ENCODE measurements around the gene SREBF1.
"Not testable (repeated sequence)": the region's sequence is repeated elsewhere in the genome, so short reads cannot be mapped to it uniquely, and the experiment has no call there.

SREBF1 gene

DNA sequence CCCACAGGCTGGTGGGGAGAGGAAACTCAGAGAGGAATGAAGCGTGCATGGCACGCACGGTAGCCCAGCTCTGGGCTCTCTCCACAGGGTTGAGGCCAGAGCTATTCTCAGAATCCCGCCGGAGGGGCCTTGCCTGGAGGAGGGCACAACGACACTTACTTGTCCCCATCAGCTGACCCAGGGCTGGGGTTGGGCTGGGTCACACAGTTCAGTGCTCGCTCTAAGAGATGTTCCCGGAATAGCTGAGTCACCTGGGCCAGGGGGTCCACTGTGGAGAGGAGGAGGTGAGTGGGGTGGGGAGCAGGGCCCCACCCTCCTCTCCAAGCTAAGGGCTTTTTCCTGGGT is 21.8 kb downstream of the SREBF1 start:
- H3K27ac Mint-ChIP-seq, result no peak overlapping the region
- peaks cover 24% of the 10 kb centered on the region for H3K4me1 Mint-ChIP-seq
- peaks cover 2% of the 10 kb centered on the region for H3K36me3 Mint-ChIP-seq
- no peaks in the 10 kb centered on the region for H3K27me3 Mint-ChIP-seq
- H3K4me3 Mint-ChIP-seq, result no peak overlapping the region
- H3K9me3 Mint-ChIP-seq, result no peaks in the 10 kb centered on the region

DNA sequence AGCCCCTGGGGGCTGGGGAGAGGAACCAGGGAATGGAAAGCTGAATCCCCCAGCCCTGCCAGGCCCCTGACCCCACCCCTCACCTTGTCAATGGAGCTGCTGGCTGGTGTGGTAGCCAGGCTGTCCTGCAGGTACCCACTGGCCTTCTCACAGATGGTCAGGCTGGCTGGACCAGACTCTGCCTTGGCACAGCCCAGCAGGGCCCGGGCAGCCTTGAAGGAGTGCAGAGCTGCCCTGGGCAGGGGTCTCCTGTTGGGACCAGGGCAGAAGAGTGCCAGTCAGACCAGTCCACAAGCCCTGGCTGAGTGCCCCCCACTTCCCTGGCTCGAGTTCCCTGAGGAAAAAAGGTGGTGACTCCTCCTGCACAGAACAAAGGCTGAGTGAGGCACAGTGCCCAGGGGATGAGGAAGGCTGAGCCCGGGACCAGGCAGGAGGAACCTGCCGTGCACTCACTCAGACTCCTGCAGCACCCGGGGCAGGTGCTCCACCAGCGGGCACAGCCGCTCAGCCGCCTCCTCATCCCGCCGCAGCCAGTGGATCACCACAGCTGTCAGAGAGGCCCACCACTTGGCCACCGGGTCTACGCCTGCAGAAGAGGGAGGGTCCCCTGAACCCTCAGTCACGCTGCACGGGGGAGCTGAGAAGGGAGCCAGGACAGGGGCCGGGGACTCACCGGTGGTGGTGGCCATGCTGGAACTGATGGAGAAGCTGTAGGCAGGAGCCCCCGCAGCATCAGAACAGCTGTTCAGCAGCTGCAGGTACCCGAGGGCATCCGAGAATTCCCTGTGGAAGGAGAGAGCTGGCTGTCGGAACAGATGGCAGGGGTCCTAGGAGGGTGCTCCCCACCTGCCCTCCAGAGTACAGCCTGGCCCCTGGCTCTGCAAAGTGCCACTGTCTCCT is 22.4 kb downstream of the SREBF1 start:
- Mint-ChIP-seq H3K9me3 (no peaks in the 10 kb centered on the region), H3K4me1 (peaks cover 17% of the 10 kb centered on the region), H3K36me3 (peaks cover 2% of the 10 kb centered on the region), H3K27me3 (no peaks in the 10 kb centered on the region), H3K27ac (no peak overlapping the region), H3K4me3 (no peak overlapping the region)

DNA sequence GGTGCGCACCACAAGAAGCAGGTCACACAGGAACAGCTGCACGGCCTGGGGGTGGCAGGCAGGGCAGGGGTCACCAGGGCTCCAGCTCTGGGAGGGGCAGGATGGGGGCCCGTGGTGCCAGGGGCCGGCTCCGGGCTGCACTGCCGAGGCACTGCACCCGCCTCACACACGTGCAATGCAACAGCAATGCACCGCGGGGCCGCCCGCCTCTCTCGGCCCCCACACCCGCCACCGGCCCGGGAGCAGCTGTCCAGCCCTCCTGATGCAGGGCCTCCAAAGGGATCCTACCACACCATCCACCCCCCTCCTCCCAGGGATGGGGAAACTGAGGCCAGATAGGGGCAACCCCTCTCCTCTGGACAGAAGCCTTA is 23.1 kb downstream of the SREBF1 start:
- H3K9me3 Mint-ChIP-seq, result no peaks in the 10 kb centered on the region
- H3K4me3 Mint-ChIP-seq, result no peak overlapping the region
- H3K36me3 Mint-ChIP-seq, result peaks cover 1% of the 10 kb centered on the region
- H3K4me1 Mint-ChIP-seq, result peaks cover 13% of the 10 kb centered on the region
- no peaks in the 10 kb centered on the region for H3K27me3 Mint-ChIP-seq
- H3K27ac Mint-ChIP-seq, result no peak overlapping the region

DNA sequence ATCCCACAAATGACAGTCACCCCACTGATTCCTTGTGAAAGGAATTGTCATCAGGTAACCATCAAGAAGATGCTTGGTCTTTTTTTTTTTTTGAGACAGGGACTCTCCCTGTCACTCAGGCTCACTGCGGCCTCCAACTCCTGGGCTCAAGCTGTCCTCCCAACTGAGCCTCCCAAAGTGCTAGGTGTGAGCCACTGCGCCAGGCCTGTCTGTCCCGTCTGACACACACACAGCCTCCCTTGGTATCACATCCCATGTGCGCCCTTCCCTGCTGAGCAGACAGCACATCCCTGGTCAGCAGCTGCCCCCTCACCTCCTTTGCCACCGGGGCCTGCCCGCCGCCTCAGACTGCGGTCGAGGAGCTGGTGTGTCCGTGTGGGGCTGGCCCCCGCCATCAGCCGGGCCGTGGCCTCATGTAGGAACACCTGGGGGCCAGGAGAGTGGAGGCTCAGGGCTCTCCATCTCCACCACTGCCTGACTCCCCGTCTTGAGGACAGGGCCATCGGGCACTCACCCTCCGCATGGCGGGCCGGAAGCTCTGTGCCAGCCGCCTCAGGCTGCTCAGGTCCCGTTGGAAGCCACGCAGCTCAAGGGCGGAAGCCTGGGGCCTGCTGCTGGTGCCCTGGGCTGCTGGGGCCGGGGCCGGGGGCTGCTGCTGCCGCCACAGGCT is 23.6 kb downstream of the SREBF1 start:
- no peaks in the 10 kb centered on the region for H3K9me3 Mint-ChIP-seq
- H3K36me3 Mint-ChIP-seq, result peaks cover 2% of the 10 kb centered on the region
- no peak overlapping the region for H3K4me3 Mint-ChIP-seq
- no peaks in the 10 kb centered on the region for H3K27me3 Mint-ChIP-seq
- peaks cover 11% of the 10 kb centered on the region for H3K4me1 Mint-ChIP-seq
- peak overlapping the region; percentile 17 for H3K27ac Mint-ChIP-seq

DNA sequence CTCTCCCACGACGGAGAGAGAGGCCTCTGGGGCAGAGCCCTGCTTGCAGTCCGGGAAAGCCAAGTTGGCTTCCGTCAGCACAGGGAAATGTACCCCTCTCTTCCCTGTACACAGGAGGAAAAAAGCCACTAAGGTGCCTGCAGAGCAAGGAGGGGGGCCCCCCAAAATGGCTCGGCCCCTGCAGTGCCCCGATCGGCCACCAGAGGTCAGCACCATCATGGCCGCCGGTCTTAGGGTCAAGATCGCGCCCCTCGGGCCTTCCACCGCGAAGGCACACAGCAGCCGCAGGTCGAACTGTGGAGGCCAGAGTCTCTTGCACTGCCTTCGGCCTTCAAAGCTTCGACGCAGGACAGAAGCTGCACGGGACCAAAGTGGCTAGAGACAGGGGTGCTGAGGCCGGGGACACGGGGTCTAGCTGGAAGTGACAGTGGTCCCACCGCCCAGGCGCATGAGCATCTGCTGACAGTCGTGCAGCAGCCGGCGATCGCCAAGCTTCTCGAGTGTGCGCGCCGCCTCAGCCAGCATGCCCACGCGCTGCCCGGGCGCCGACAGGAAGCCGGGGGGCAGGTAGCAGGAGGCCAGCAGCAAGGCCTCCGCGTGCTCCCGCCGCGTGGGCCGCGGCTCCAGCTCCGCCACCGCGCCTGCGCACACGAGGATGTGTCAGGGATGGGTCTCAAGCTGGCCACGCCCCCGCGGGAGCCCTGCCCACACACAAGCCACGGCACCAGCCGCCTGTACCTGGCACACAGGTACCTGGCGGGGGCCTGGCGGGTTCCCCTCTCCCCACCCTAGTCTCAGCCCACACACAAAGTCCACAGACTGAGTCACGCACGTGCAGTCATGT is 24.4 kb downstream of the SREBF1 start:
- H3K27me3 Mint-ChIP-seq, result no peaks in the 10 kb centered on the region

DNA sequence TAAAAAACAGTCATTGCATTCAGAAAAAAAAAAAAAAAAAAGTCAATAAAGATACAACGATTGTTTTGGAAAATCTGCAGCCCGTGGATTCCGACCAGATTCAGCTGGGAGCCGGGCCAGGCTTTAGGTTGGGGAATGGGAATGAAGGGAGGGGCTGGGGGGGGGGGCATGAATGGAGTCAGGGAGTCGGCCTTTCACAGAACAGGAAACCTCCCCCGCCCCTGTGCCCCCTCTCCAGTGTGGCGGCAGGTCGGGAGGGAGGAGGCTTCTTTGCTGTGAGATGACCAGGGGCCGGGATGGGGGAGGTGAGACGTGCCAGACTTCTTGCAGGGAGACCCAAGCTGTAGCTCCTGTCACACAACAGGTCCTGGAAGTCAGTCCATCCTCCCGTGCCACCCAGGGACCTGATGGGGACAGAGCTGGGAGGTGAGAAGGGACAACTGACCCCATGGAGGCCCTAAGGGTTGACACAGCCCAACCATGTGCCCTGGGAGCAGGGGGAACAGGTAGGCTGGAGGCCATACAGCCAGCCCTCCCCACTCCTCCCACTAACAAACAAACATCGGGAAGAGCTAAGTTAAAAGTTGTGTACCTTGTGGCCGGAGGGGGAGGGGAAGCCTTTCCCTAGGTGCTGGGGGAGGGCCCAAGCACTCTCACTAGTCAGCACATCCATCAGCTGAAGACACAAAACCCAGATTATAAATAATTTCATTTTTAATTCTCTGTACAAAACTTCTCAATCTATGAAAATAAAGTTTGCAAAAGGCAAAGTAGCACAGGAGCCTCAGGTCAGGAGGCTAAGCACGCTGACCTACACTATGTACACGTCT is 25.2 kb downstream of the SREBF1 start:
- peak overlapping the region; percentile 46 for H3K27ac Mint-ChIP-seq
- H3K4me3 Mint-ChIP-seq, result no peak overlapping the region
- H3K27me3 Mint-ChIP-seq, result no peaks in the 10 kb centered on the region
- H3K9me3 Mint-ChIP-seq, result no peaks in the 10 kb centered on the region
- H3K4me1 Mint-ChIP-seq, result peaks cover 11% of the 10 kb centered on the region
- peaks cover 2% of the 10 kb centered on the region for H3K36me3 Mint-ChIP-seq

More for the DNA sequence above, 24.4 kb downstream of the SREBF1 start:
- Mint-ChIP-seq H3K27ac (no peak overlapping the region), H3K4me1 (peaks cover 11% of the 10 kb centered on the region), H3K9me3 (no peaks in the 10 kb centered on the region), H3K36me3 (peaks cover 2% of the 10 kb centered on the region), H3K4me3 (no peak overlapping the region)

DNA sequence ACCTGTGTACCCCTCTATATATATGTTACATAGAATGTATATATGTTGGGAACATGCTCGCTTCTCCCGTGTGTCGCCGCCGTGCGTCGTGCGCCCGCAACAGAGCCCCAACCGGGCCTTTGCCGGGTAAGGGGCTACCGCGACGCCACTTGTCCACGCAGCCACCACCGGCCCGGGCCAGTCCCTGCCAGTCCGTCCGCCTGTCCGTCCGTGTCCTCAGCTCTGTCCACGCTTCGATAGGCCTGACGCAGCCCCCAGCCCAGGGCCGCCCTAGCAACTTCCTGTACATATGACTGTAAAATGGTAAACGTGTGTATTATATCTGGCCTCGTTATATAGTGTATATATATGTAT is 25.9 kb downstream of the SREBF1 start:
- Mint-ChIP-seq H3K27ac (no peak overlapping the region), H3K4me1 (peaks cover 11% of the 10 kb centered on the region), H3K9me3 (no peaks in the 10 kb centered on the region), H3K4me3 (no peak overlapping the region), H3K36me3 (peaks cover 2% of the 10 kb centered on the region), H3K27me3 (no peaks in the 10 kb centered on the region)

DNA sequence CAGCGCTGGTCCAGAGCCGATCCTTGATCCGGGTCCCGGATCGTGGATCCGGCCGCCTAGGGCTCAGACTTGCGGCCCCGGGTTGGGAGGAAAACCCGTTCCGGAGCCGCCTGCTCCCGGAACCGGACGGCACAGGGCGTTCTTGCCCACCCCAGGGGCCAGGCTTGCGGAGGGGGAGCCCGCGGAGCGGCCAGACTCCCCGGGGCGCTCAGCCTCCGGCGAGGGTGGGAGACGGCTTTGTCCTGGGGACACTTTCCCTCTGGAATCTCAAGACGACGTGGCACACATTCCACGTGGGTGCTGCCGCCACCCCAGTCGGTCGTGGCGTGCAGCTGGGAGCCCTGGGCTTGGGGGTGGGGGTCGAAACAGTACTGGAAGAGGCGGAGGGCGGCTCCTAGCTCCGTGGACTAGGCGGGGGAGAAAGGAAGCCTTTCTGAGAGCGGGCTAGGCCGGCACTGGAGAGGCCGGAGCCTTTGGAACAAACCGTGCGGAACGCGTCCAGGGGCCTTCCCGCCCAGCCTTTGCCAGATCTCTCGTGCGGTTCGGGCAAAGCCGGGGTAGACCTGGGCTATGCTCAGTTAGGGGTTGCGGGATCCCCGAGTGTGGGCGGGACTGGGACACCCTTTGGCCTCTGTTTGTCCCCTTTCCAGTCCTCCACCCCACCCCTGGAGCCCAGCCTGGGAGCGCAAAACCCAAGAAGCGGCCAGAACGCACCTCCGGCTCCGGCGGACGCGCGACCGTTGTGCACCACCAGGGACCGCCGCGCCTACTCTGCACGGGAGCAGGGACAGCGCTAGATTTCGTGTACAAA is 26.5 kb downstream of the SREBF1 start:
- no peak overlapping the region for H3K4me3 Mint-ChIP-seq
- H3K36me3 Mint-ChIP-seq, result peaks cover 2% of the 10 kb centered on the region
- H3K27me3 Mint-ChIP-seq, result no peaks in the 10 kb centered on the region
- no peak overlapping the region for H3K27ac Mint-ChIP-seq
- H3K9me3 Mint-ChIP-seq, result no peaks in the 10 kb centered on the region
- H3K4me1 Mint-ChIP-seq, result peaks cover 11% of the 10 kb centered on the region

DNA sequence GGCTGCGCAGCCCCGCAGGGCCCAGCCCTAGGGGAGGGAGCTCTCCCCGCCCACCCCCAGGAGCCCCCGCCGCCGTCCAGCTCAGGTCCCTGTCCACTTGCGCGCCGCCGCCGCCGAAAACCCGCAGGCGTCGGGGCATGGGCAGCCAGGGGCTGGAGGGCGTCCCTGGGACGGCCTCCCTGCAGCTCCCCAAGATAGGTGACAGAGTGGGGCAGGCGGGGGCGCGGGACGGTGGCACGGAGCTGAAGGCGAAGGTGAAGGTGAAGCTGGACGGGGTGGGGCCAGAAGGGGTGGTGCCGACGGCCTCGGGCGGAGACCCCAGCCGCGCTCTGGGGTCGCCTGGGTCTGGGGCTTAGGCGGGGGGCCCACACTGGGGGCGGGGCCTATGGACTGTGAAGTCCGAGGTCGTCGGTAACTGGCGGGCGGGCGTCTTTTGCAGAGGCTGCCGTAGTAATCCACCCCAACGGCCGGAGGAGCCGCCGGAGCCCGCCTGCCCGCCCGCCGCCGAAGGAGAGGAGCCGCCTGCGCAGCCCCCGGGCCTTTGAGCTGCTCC is 27.2 kb downstream of the SREBF1 start:
- Mint-ChIP-seq H3K36me3 (peaks cover 2% of the 10 kb centered on the region), H3K27ac (no peak overlapping the region), H3K4me3 (no peak overlapping the region), H3K9me3 (no peaks in the 10 kb centered on the region), H3K4me1 (peaks cover 11% of the 10 kb centered on the region), H3K27me3 (no peaks in the 10 kb centered on the region)

DNA sequence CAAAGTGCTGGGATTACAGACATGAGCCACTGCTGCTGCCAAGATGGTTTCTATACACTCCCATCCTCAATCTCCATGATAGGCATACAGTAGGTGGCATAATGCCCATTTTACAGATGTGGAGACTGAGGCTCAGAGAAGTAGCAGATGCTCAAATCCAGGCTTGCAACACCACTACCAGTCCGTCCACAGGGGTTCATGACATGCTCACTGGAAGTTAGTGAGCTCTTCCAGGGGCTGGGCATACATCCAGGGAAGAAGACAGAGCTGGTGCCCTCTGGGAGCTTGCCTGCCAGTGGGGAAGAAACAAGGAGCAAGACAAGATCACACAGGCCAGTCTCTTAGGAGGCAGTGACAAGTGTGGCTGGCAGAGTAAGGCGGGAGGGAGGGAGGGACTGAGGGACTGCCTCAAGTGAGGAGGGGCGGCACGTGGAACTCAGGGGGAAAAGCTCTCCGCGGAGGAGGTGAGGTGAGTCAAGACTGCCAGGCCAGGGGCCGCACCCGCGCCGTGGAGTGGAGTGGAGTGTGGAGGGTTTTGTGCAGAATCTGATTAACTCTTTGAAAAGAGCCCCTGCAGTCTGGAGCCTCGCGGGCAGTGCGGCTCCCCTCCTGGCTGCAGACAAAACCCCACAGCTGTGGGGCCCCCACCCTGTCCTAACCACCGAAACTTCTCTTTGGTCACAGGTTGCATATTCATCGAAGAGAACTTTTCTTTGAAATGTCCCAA is 27.9 kb downstream of the SREBF1 start:
- Mint-ChIP-seq H3K4me1 (peaks cover 11% of the 10 kb centered on the region), H3K4me3 (no peak overlapping the region), H3K27me3 (no peaks in the 10 kb centered on the region), H3K9me3 (no peaks in the 10 kb centered on the region), H3K27ac (peak overlapping the region; percentile 46), H3K36me3 (peaks cover 4% of the 10 kb centered on the region)

DNA sequence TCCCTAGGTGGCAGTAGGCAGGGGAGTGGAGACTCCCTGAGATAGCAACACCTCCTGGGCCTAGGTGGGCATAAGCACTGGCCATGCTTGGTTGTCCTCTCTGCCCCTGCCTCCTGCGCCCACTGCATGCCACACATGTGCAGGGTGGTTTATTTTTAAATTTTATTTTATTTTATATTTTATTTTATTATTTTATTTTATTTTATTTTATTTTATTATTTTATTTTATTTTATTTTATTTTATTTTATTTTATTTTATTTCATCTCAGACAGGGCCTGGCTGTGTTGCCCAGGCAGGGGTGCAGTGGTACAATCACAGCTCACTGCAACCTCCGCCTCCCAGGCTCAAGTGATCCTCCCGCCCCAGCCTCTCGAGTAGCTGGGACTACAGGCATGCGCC is 28.6 kb downstream of the SREBF1 start:
- H3K27me3 Mint-ChIP-seq, H3K36me3 Mint-ChIP-seq, H3K4me3 Mint-ChIP-seq, H3K27ac Mint-ChIP-seq, H3K9me3 Mint-ChIP-seq: not testable (repeated sequence)
- H3K4me1 Mint-ChIP-seq, result peaks cover 11% of the 10 kb centered on the region

DNA sequence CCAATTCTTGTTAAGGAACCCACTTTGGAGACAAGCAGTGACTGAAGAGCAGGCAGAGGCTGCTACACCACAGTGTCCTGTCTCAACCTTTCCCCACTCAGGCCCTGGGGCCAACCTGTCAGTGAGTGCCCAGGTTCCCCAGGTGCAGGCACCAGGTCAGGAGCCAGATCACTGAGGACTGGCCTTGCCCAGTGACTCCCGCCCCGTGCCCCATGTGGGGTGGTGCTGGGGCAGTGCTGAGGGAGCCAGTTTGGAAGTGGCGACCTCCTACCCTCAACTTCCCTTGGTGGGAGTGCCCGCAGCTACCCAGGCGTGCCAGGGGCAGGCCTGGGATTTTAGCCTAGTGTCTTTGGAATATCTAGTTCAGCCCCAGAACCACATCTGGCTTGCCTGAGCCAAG is 29.3 kb downstream of the SREBF1 start:
- H3K9me3 Mint-ChIP-seq, result no peaks in the 10 kb centered on the region
- H3K4me3 Mint-ChIP-seq, result no peak overlapping the region
- H3K27me3 Mint-ChIP-seq, result no peaks in the 10 kb centered on the region
- H3K4me1 Mint-ChIP-seq, result peaks cover 11% of the 10 kb centered on the region
- H3K36me3 Mint-ChIP-seq, result peaks cover 5% of the 10 kb centered on the region
- no peak overlapping the region for H3K27ac Mint-ChIP-seq

DNA sequence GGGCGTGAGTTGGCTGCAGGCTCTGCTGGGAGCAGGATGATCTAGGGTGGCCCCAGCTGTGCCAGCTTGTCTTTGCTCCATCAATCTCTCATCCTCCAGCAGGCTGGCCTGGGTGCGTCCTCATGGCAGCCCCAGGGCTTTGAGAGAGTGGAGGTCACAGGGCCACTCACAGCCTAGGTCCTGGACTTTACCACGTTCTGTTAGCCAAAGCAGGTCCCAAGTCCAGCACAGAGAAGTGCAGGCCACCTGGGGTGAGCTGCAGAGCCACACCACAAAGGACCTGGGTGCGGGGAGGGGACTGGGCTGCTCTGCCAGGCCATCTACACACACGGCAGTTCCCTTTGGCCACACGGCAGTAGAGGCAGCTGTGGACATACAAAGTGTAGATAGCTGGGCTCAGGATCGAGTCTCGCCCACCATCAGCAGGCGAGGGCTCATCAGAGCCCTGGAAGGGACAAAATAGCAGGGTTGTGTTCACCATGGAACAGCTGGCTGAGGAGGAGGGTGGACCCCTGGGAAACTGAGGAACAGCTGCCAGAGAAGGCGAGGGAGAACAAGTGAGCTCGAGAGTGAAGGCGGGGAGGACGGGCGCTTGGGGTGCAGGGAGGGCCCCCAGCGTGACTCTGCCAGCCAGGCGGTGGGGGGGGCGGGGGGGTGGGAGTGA is 30.0 kb downstream of the SREBF1 start:
- no peak overlapping the region for H3K27ac Mint-ChIP-seq
- no peak overlapping the region for H3K4me3 Mint-ChIP-seq
- no peaks in the 10 kb centered on the region for H3K9me3 Mint-ChIP-seq
- peaks cover 6% of the 10 kb centered on the region for H3K4me1 Mint-ChIP-seq
- H3K27me3 Mint-ChIP-seq, result no peaks in the 10 kb centered on the region
- H3K36me3 Mint-ChIP-seq, result peaks cover 5% of the 10 kb centered on the region
